PC-9 (cell line): ENCODE results near the gene GMNN.

ENCODE experiments used
- CTCF ChIP-seq: fragments of 200-600 bp; sonication (generic); conservative IDR thresholded peaks from 2 replicates; pipeline ENCODE4 v1.6.1; 2017; ENCODE audit warnings: mixed run types, antibody characterized with exemption, mild to moderate bottlenecking, moderate library complexity
- EZH2 ChIP-seq: fragments of 200-600 bp; sonication (generic); IDR thresholded peaks from 2 replicates; pipeline ENCODE4 v1.8.0; 2017; ENCODE audit warnings: antibody characterized with exemption, low read depth

DNA sequence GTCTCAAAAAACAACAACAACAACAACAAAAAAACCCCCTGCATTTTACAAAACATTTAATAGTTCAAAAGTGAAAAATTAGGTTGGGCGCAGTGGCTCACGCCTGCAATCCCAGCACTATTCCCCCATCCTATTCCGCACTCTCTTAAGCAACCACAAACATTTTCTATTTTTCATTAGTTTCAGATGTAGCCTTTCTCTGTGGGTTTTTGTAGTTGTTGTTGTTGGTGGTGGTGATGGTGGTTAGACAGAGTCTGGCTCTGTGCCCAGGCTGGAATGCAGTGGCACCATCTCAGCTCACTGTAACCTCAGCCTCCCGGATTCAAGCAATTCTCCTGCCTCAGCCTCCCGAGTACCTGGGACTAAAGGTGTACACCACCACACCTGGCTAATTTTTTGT is 6.4 kb upstream of the GMNN start:
- no peak for TF ChIP-seq EZH2
- TF ChIP-seq CTCF = no peak
